Measurements from ENCODE around the gene TAF11L14. TPM values are rescaled to one million over a fixed set of nuclear protein-coding genes. Genes with fewer than 3 reads are reported as not detected.

TAF11L14 gene
- total RNA-seq, 1 experiment from 2014 or later, result not detected

- no TSS peak for BruUV-seq (replicated peaks)
- no peak overlapping the region for H3K4me3 ChIP-seq (replicated peaks in 1 of 2; ENCODE audit: low read depth in 1 of 2, low read length in 2 of 2)
- H3K9ac ChIP-seq (ENCODE audit: low read length), result no peak overlapping the region
- H3K9me3 ChIP-seq (ENCODE audit: control insufficient read depth in 1 of 2, insufficient read depth in 1 of 2, low read depth in 1 of 2, low read length in 2 of 2), result peaks cover 0 to 10% of the 10 kb centered on the region in 2 experiments; a peak in 2 of 4 replicates
- ATAC-seq (no peak), DNase-seq (ENCODE audit: low read depth, low spot score) (no peak)
- H3K79me2 ChIP-seq (ENCODE audit: insufficient read depth, low read length), result no peaks in the 10 kb centered on the region
- H2AFZ ChIP-seq (ENCODE audit: low read depth, low read length, poor library complexity, severe bottlenecking), result no peak overlapping the region
- TF ChIP-seq ZFX (IDR thresholded peaks at IDR 0.05) (no peak), SRF (IDR thresholded peaks at IDR 0.05; ENCODE audit: low read depth) (no peak), ZNF274 (IDR thresholded peaks at IDR 0.05; ENCODE audit: low read depth, low read length) (no peak), CEBPB (IDR thresholded peaks at IDR 0.05; ENCODE audit: low read depth) (no peak), MAX (IDR thresholded peaks at IDR 0.05) (no peak), ATF3 (IDR thresholded peaks at IDR 0.05) (no peak), JUND (IDR thresholded peaks at IDR 0.05) (no peak), ELF1 (IDR thresholded peaks at IDR 0.05; ENCODE audit: borderline replicate concordance, low read depth) (no peak), RAD21 (IDR thresholded peaks at IDR 0.05; ENCODE audit: low read depth) (no peak), POLR2A (IDR thresholded peaks at IDR 0.05; ENCODE audit: borderline replicate concordance, extremely low read depth, insufficient read depth, insufficient read length) (no peak), SIN3A (IDR thresholded peaks at IDR 0.05; ENCODE audit: low read depth) (no peak), FOSL1 (IDR thresholded peaks at IDR 0.05; ENCODE audit: low read depth) (no peak), TCF7L2 (IDR thresholded peaks at IDR 0.05; ENCODE audit: borderline replicate concordance, extremely low read depth, insufficient read depth, insufficient read length) (no peak), POLR2AphosphoS5 (IDR thresholded peaks at IDR 0.05; ENCODE audit: low read depth, low read length) (no peak)
- no peaks in the 10 kb centered on the region for H3K27me3 ChIP-seq (ENCODE audit: insufficient read depth, low read length)
- H4K20me1 ChIP-seq (ENCODE audit: insufficient read depth), result no peaks in the 10 kb centered on the region
- no peaks in the 10 kb centered on the region for H3K9me2 ChIP-seq (ENCODE audit: insufficient read depth)
- ChIA-PET RAD21 (ENCODE audit: low non-redundant PET in 1 of 2, low total read pairs in 2 of 2, uncharacterized antibody in 2 of 2, unreplicated experiment in 2 of 2) (no interaction called here), CTCF (no interaction called here), POLR2A (no interaction called here)
- H3K4me1 ChIP-seq (ENCODE audit: control insufficient read depth in 1 of 2, insufficient read depth in 2 of 2, low read length in 2 of 2), result no peaks in the 10 kb centered on the region
- H3K27ac ChIP-seq (ENCODE audit: low read depth, low read length), result no peak overlapping the region
- no peak overlapping the region for H3K4me2 ChIP-seq (ENCODE audit: low read length)
- no peaks in the 10 kb centered on the region for H3K36me3 ChIP-seq (ENCODE audit: control insufficient read depth in 1 of 2, insufficient read depth in 2 of 2, low read length in 2 of 2)
- intact Hi-C loops (cut with micrococcal nuclease), result no loop called here
Observed at GRCh38 chr5:17670353-17670752, 36.1 kb downstream of the TAF11L14 start.
